HFF-Myc (cell line): ENCODE data around the gene VWC2L.

Source experiments
- DNase-seq: peaks from one replicate; pipeline ENCODE4 v3.0.0-alpha.2; 2011; ENCODE audit warnings: low read depth; ENCODE audit errors: extremely low read depth
- H3K4me3 ChIP-seq: replicated peaks from 2 replicates; pipeline ENCODE4 v1.5.1; 2011; ENCODE audit warnings: low read depth, mild to moderate bottlenecking, control low read depth, low read length
- TF ChIP-seq, protein P1 (sequence below): IDR thresholded peaks from 2 replicates; pipeline ENCODE4 v1.5.1; 2012; ENCODE audit warnings: mild to moderate bottlenecking, low read depth, low read length, control low read depth; ENCODE audit errors: missing control alignments

VWC2L gene

DNA sequence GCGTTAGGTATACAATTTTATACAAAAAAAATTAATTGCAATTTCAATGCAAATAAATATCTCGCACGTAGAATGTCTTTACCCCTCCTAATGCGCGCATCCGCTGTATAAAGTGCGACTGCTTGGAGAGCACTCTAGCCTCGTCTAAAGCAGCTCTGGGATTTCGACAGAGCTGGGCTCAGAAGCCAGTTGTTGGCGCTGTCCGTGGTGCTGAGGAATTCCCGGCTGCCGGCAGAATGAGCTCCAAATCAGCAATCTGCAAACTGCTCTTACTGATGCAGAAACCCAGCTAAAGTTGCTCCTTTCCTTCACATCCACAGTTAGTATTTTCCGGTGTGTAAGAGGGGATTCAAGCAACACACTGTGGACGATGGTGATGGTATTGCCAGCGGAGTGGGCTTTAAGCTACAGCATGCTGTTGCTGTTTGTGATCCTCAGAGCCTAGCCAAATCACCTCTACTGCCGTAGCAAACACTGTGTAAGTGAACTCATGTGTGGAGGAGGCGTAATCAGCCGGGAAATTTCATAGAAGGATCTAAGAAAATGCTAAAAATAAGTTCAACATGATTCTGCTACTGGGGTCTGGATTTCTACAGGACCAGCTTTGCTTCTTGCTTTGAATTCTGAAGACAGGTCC, at the start of gene VWC2L:
VWC2L (plus strand) TSS at position 137 of the 637 bp plus-strand sequence. CDS start 3,140 bp downstream, outside the sequence.
- peak; percentile 33 for DNase-seq
- TF ChIP-seq, protein P1, sequence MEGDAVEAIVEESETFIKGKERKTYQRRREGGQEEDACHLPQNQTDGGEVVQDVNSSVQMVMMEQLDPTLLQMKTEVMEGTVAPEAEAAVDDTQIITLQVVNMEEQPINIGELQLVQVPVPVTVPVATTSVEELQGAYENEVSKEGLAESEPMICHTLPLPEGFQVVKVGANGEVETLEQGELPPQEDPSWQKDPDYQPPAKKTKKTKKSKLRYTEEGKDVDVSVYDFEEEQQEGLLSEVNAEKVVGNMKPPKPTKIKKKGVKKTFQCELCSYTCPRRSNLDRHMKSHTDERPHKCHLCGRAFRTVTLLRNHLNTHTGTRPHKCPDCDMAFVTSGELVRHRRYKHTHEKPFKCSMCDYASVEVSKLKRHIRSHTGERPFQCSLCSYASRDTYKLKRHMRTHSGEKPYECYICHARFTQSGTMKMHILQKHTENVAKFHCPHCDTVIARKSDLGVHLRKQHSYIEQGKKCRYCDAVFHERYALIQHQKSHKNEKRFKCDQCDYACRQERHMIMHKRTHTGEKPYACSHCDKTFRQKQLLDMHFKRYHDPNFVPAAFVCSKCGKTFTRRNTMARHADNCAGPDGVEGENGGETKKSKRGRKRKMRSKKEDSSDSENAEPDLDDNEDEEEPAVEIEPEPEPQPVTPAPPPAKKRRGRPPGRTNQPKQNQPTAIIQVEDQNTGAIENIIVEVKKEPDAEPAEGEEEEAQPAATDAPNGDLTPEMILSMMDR, result no peak
- H3K4me3 ChIP-seq, result no peak within 1 kb of the TSS

DNA sequence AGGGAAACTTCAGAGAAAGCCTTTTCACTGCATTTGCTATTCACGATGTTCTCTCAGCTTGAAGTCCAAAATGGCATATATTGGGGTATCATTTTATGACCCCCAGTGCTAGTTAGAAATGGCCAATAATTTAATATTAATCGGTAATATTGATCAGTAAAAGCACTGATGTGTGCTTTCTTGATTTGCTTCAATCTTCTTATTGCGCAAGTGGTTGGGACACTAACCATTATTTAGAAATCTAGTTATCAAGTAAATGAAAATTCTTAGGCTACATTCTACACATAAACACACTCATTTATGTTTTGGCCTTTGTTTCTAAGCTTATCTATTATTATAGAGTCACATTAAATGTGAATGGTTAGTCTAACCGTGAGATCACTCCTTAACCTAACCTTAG, 49.7 kb upstream of the VWC2L start:
- no peak overlapping the region for H3K4me3 ChIP-seq
- DNase-seq, result no peak
- TF ChIP-seq, protein P1, result no peak

DNA sequence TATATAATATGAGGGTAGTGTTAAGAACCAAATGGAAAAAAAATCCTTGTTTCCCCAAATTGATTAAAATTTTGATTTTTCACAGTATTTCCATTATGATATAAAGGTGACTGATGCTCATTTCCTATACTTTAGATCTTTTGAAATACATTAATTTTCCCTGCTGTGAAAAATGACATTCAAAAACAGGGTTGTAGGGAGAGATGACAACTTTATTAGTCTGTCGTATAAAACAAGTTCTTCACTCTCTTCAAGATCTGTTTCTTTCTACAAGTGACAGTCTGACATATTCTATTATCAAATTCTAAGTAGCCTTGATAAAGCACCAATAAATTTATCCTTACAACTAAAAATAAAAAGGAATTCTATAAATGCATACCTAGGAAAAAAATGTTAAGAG, 45.3 kb upstream of the VWC2L start:
- TF ChIP-seq, protein P1, result no peak
- no peak overlapping the region for H3K4me3 ChIP-seq
- DNase-seq, result no peak

DNA sequence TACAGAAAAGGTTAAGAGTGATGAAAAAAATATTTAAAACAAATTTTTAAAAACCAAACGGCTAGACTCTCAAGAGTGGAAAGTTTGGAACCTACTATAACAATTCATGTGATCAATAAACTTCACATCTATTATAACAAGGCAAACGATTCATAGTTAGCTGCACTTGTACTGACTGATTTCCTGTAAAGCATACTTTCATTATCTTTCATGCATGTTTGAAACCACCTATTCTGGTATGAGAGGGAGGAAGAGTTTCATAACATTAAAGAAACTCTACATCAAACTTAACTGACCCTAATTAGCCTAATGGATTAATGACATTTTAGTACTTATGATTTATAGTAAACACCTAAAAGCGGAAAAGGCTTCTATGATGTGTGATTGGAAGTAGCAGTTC, 43.7 kb upstream of the VWC2L start:
- H3K4me3 ChIP-seq, result no peak overlapping the region
- DNase-seq, result no peak
- TF ChIP-seq, protein P1, result no peak

DNA sequence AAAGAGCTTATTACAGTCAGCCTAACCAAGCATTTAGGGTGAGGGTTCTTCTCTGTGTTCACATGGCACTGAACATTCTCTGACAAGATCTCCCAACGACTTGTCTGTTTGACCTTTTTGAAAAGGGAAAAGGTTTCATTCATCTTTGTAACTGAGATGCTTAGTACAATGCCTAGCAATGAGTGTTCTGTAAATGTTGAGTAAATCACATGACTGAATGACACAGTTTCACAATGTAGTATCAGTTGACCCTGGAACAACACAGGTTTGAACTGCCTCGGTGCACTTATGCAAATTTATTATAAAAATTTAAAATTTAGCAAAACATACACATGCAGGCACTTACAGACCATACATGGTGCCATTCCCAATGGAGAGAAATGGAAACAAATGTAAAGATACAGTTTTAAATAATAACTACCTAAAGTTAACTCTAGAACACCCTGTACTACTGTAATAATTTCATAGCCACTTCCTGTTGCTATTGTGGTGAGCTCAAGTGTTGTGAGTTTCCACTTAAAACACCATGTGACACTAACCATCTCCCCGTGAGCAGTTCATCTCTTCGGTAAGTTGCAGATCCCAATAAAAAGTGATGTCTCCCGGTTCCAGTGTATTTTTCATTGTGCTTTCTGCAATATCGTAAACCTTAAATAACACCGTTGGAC, 34.1 kb upstream of the VWC2L start:
- H3K4me3 ChIP-seq, result no peak overlapping the region
- TF ChIP-seq, protein P1, result no peak
- no peak for DNase-seq

DNA sequence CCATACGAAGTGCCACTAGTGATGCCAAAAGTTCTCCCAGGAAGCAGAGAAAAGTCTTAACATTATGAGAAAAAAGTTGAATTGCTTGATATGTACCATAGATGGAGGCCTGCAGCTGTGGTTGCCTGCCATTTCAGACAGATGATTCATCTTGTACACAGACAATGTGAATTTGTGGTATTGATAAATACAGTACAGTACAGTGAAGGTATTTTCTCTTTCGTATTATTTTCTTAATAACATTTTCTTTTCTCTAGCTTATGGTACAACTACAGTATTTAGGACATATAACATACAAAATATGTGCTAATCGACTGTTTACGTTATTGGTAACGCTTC, 33.6 kb upstream of the VWC2L start:
- no peak overlapping the region for H3K4me3 ChIP-seq
- DNase-seq, result no peak
- TF ChIP-seq, protein P1, result no peak
